ENCODE data around the gene CHCT1. TPM values are rescaled to one million over a fixed set of nuclear protein-coding genes. Genes with fewer than 3 reads are reported as not detected.
"Not testable (repeated sequence)": the region's sequence is repeated elsewhere in the genome, so short reads cannot be mapped to it uniquely, and the experiment has no call there.

The CHCT1 gene
- total RNA-seq, 1 donor from 2014 or later = not detected

DNA sequence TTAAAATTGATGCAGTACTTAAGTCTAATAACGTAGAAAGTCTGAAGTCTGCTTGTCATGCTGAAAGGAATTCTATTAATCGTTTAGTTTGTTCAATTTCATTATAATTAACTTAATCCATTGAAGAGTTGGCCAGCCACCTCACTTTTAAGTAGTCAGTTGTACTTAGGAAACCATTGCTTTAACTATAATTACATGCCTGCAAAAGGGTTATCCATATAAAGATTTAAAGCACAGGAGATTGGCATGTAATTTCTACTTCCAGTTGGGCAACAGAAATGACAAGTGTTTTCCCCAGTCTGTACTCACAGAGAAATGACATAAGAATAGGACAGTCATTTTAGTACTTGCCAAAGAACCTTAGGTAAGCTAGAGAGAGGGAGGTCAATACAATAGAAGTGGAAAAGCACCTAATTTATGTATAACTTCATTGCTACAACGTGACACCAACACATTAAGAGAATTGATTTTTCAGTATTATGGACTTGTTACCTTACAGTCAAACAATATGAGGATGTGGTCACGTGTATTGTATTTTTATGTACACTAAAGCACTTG is 26.7 kb upstream of the CHCT1 start:
- ATAC-seq = no peak
- intact Hi-C loops (cut with DNase I) = no loop called here
- DNase-seq (ENCODE audit: missing footprints) = no peak

GRCh38 chr17:60396412-60396811 is 25.9 kb upstream of the CHCT1 start:
- DNase-seq (ENCODE audit: missing footprints) = no peak
- intact Hi-C loops (cut with DNase I) = no loop called here
- ATAC-seq = no peak

DNA sequence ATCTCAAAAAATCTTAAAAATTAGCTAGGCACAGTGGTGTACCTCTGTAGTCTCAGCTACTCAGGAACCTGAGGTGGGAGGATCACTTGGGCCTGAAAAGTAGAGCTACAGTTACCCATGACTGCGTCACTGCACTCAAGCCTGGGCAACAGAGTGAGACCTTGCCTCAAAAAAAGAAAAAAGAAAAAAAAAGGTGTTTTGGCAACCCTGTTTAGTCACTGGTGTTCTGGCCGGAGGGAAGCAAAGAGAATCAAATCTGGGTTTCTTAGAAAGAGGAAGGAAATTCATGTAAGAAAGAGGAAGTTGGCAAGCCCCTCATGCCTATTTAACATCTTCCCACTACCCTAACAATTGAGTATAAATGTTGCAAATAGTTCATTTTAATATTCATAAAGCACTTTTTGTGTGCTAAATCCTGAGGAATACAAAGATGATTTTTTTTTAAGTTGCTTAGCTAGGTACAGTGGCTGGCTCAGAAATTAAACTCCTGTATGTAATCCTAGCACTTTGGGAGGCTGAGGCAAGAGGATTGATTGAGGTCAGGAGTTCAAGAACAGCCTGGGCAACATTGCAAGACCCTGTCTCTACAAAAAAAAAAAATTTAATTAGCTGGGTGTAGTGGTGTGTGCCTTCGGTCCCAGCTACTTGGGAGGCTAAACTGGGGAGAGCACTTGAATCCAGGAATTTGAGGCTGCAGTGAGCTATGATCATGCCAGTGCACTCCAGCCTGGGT is 23.9 kb upstream of the CHCT1 start:
- ATAC-seq (peak; percentile 37), DNase-seq (ENCODE audit: missing footprints) (no peak)
- intact Hi-C loops (cut with DNase I) = no loop called here

DNA sequence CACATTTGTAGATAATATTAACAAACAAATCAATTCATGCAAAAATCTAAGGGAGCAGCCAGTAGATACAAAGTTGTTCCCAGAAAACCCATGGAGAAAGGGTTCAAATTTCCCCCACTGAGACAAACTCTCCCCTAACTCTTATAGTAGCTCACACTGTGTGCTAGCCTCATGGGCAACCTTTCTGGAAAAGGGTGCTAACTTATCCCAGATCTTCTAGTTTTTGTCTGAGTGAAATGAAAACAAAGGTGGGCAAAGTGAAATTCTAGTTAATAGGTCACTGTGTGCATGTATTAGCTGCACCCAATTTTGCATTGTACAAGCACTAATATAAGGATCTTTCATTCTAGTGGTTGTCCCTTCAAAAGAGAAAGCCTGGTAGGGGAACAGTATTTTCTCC is 20.5 kb upstream of the CHCT1 start:
- DNase-seq (ENCODE audit: missing footprints) (no peak), ATAC-seq (no peak)
- intact Hi-C loops (cut with DNase I) = no loop called here

DNA sequence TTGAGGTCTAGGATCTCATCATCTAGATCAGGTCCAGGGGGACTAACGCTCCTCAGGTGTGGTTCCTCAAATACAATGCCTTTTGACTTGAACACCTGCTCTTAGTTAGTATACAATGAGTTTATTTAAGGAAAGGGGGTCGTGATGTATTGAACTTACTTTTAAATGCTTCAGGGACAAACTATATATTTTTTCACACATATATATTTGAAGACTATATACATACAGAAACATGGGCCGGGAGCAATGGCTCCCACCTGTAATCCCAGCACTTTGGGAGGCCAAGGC is 18.8 kb upstream of the CHCT1 start:
- intact Hi-C loops (cut with DNase I) = no loop called here
- DNase-seq (ENCODE audit: missing footprints) (no peak), ATAC-seq (no peak)

- no peak for ATAC-seq
- no peak for DNase-seq (ENCODE audit: missing footprints)
- intact Hi-C loops (cut with DNase I) = no loop called here
These were observed 18.3 kb upstream of the CHCT1 start for GRCh38 chr17:60403962-60404361.

GRCh38 chr17:60406887-60407286 is 15.4 kb upstream of the CHCT1 start:
- ATAC-seq (no peak), DNase-seq (ENCODE audit: missing footprints) (no peak)
- intact Hi-C loops (cut with DNase I) = no loop called here

GRCh38 chr17:60410001-60410400 is 12.3 kb upstream of the CHCT1 start:
- intact Hi-C loops (cut with DNase I) = no loop called here
- ATAC-seq (no peak), DNase-seq (ENCODE audit: missing footprints) (no peak)

DNA sequence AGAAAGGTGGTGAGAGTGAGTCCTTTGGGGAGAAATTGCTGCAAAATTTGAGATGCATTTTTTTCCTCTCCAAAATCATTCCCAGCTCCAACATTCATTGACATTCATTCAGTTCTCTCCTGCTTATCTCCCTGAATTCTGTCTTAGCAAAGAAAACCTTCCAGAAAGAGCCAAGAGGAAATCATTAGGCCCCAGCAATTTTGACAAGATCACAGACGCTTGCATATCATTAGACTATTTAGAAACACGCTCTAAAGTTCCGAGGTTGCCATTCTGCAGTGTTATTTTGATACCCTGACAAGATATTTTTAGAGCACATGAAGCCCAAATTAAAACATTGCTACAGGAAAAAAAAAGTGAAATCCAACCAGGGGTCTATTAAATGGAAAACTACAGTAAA is 9.6 kb upstream of the CHCT1 start:
- intact Hi-C loops (cut with DNase I) = no loop called here
- no peak for ATAC-seq

DNA sequence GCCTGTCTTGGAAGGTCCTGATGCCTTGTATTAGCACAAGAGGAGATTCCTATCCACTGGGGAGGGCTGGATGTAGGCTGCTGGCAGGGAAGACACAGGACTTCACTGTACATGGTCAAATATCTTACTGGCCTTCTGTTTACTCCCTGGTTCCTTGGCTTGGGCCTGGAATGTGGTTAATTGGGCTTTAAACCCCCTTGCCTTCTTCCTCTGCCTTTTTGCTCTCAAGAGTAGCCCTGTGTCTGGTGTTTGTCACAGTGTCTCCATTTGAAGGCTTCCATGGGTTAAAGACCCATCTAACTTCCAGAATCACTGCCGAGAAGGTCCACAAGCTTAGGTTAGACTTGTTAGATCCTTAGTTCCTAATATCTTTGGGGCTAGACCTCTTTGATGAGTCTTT is 7.1 kb upstream of the CHCT1 start:
- no peak for DNase-seq (ENCODE audit: missing footprints)
- intact Hi-C loops (cut with DNase I) = no loop called here
- ATAC-seq = no peak

More for the DNA sequence above, 9.6 kb upstream of the CHCT1 start:
- no peak for DNase-seq (ENCODE audit: missing footprints)

DNA sequence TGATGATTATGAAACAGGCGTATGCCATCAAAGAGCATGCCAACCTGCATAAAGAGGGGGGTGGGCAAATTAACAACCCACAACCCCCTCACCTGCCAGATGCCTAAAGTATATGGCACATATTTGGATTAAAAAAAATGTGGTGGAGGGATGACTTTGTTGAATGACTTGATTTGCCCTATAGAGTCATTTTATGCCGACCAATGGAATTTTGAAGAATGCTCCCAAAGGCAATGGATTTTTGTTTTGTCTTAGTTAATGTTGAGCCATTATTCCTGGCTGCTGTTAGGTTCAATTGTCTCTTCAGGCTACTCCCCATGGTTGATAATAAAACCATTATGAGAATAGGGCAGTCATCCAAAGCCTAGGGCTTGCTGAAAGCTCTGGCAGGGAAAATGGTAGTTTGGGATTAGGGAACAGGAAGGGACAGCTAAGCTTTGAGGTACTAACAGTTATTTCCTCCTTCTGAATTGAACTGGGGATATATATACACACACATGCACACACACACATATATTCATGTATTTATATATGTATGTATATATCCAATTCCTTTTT is 5.8 kb upstream of the CHCT1 start:
- no peak for DNase-seq (ENCODE audit: missing footprints)
- no peak for ATAC-seq
- intact Hi-C loops (cut with DNase I) = no loop called here

DNA sequence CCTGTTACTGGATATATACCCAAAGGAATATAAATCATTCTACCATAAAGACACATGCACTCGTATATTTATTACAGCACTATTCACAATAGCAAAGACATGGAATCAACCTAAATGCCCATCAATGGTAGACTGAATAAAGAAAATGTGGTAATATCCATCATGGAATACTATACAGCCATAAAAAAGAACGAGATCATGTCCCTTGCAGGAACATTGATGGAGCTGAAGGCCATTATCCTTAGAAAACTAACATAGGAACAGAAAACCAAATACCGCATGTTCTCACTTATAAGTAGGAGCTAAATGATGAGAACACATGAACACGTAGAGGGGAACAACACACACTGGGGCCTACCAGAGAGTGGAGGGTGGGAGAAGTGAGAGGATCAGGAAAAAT is 3.3 kb upstream of the CHCT1 start:
- ATAC-seq; DNase-seq (ENCODE audit: missing footprints); intact Hi-C loops (cut with DNase I): not testable (repeated sequence)

GRCh38 chr17:60419875-60420274 is 2.4 kb upstream of the CHCT1 start:
- DNase-seq (ENCODE audit: missing footprints); ATAC-seq: not testable (repeated sequence)
- intact Hi-C loops (cut with DNase I) = loop anchor here (10.0 kb wide), 1 partner anchor 195 kb away; no protein-coding TSS in a partner anchor

GRCh38 chr17:60421273-60422161 is 772 bp upstream of the CHCT1 start:
- peak; percentile 94 for ATAC-seq
- DNase-seq (ENCODE audit: missing footprints) = peak; percentile 87
- intact Hi-C loops (cut with DNase I) = loop anchor here (10.0 kb wide), 1 partner anchor 197 kb away; no protein-coding TSS in a partner anchor

DNA sequence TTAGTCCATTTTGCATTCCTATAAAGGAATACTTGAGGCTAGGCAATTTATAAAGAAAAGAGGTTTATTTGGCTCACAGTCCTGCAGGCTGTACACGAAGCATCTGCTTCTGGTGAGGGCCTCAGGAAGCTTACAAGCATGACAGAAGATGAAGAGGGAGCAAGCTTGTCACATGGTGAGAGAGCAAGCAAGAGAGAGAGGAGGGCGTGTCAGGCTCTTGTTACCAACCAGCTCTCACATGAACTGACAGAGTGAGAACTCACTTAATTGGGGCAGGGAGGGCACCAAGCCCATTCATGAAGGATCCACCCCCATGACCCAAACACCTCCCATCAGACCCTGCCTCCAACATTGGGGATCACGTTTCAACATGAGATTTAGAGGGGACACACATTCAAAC is 1.6 kb downstream of the CHCT1 start:
- ATAC-seq (no peak), DNase-seq (ENCODE audit: missing footprints) (no peak)
- intact Hi-C loops (cut with DNase I) = loop anchor here (10.0 kb wide), 1 partner anchor 199 kb away; no protein-coding TSS in a partner anchor

DNA sequence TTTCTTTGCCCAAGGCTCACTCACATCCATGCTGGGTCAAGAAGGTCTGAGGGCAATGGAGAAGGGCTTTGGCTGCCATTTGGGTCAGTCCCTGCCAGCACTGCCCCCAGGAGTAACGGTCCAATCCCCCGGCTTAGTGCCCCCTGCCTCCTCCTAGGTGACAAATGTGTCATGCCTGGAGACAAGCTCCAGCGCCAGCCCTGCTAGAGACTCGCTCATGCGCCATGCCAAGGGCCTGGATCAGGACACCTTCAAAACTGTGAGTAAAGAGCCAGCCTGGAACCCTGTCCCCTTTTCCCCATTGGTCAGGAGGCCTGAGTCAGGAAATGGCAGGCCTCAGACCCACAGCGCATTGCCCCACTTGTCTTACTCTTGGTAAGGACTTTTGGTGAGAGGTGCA is 3.3 kb downstream of the CHCT1 start:
- ATAC-seq = no peak
- intact Hi-C loops (cut with DNase I) = loop anchor here (10.0 kb wide), 1 partner anchor 201 kb away; no protein-coding TSS in a partner anchor
- no peak for DNase-seq (ENCODE audit: missing footprints)

DNA sequence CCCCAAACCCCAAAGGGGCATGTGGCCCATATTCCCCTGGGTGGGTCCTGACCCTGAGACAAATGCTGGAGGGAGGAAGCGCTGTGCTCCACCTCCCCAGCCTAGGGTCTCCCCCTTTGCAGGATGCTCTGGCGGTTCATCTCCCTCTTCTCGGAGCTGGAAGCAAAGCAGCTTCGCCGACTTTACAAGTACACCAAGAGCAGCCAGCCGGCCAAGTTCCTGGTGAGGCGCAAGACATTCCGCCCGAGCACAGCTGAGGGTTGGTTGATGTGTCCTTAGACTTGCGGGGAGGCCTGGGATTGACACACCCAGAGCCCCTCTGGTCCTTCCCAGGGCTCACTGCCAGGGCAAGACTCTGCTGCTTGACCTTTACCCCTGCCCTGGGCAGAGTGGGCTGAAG is 4.3 kb downstream of the CHCT1 start:
- intact Hi-C loops (cut with DNase I) = loop anchor here (10.0 kb wide), 1 partner anchor 202 kb away; no protein-coding TSS in a partner anchor
- no peak for ATAC-seq
- no peak for DNase-seq (ENCODE audit: missing footprints)

DNA sequence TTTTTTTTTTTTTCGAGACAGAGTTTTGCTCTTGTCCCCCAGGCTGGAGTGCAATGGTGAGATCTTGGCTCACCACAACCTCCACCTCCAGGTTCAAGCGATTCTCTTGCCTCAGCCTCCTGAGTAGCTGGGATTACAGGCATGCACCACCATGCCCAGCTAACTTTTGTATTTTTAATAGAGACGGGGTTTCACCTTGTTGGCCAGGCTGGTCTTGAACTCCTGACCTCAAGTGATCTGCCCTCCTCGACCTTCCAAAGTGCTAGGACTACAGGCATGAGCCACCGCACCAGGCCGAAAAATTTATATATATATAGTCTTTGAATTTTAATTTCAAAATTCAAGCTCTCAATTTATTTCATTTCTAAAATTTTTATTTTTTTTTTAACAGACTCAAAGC is 6.2 kb downstream of the CHCT1 start:
- not testable (repeated sequence) for DNase-seq (ENCODE audit: missing footprints); ATAC-seq
- intact Hi-C loops (cut with DNase I) = loop anchor here (10.0 kb wide), 1 partner anchor 204 kb away; no protein-coding TSS in a partner anchor

DNA sequence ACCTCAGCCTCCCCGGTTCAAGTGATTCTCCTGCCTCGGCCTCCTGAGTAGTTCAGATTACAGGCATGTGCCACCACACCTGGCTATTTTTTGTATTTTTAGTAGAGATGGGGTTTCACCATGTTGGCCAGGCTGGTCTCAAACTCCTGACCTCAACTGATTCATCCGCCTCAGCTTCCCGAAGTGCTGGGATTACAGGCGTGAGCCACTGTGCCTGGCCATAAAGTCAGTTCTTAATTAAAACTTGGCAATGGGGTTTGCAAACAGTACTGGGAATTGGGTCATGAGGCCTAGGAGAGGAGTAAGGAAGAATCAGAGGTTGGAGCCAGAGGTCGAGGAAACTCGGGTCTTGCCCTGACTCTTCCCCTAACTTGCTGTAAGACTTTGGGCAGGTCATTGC is 8.3 kb downstream of the CHCT1 start:
- DNase-seq (ENCODE audit: missing footprints); ATAC-seq; intact Hi-C loops (cut with DNase I): not testable (repeated sequence)
